Activated CD8-positive, alpha-beta memory T cell treated with anti-CD3 and anti-CD28 coated beads for 48 hours (primary cell): Measurements from ENCODE around the gene LONRF2.

ENCODE experiments used
- DNase-seq, 3 experiments: peaks; one replicate each; pipeline ENCODE4 v3.0.0-alpha.2; 2020; ENCODE audit warnings: low read depth in 2 of 3, low spot score in 2 of 3

LONRF2 gene

GRCh38 chr2:100237770-100238169 is 84.5 kb downstream of the LONRF2 start:
- no peak for DNase-seq

DNA sequence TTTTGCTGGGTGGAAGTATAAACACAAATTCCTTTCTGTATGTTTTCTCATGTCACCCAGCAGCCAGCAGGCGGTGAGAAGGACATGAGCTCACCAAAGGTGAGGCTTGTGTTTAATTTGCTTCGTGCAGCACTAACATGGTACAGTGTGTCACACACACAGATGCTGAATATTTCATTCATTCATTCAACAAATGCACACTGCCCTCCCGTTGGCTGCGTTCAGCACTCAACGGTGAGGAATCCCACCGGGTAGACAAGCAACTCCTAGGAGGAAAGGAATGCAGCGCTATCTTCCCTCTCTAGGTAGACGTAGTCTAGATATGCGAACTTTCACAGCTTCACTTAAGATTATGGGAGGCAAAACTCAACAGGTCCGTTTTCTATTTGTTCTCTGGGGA is 85.1 kb downstream of the LONRF2 start:
- no peak for DNase-seq

GRCh38 chr2:100236166-100236565 is 86.1 kb downstream of the LONRF2 start:
- DNase-seq: no peak

- no peak for DNase-seq
Measured at GRCh38 chr2:100235581-100235980, 86.7 kb downstream of the LONRF2 start.

- no peak for DNase-seq
Measured at GRCh38 chr2:100235098-100235497, 87.2 kb downstream of the LONRF2 start.

GRCh38 chr2:100234141-100234540 is 88.2 kb downstream of the LONRF2 start:
- DNase-seq: no peak

DNA sequence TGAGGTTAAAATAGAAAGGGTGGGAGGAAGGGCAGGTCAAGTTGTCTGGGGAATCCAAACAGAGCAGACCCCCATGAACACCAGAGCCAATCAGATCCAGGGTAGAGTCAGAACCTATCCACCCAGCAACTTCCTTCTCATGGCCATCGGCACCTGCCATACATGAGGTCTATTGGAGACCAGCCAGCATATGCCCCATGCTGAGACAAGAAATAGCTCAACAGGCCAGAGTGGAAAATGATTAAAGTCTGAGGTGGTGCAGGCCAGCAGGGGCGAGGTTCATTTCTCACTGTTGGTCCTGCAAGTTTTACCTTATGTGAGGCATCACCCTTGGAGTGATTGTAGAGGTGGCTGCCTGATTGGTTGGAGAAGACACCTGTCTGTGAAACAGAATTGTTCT is 89.2 kb downstream of the LONRF2 start:
- no peak for DNase-seq

GRCh38 chr2:100230754-100231153 is 91.5 kb downstream of the LONRF2 start:
- no peak for DNase-seq

- DNase-seq: no peak
Measured at GRCh38 chr2:100228967-100229366, 93.3 kb downstream of the LONRF2 start.

- no peak for DNase-seq
Measured at GRCh38 chr2:100228415-100228814, 93.9 kb downstream of the LONRF2 start.

DNA sequence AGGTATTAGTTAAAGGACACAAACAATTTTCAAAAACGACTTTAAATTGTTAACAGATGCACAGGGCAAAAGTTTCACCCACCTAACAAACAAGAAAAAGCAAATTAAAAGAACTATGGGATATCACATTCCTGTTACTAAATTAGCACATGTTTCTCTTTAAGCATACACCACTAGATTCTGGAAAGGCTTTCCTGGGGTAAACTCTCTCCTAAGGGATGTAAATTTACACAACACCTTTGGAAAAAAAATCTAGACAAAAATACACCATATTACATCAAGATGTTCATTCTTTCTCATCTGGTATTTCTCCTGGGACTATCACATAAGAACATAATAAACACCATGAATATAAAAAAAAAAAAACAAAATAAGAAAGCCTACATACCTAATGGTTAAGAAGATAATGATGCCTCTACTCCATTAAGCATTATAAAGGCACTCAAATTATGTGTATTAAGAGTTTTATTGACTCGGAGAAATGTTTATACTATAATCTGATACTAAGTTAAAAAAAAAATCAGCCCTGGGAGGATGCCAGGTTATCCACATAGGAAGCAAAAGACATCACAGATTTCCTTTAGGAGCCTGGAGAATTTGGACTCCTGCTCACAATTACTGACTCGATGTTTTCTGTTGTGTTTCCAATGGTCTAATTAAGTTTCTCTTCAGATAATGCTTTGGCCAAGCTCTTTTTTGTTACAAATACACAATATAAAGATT is 97.2 kb downstream of the LONRF2 start:
- DNase-seq: no peak

GRCh38 chr2:100223502-100223901 is 98.8 kb downstream of the LONRF2 start:
- no peak for DNase-seq
